ENCODE data around the gene THBS2.
"Not testable (repeated sequence)": the region's sequence is repeated elsewhere in the genome, so short reads cannot be mapped to it uniquely, and the experiment has no call there.

- not testable (repeated sequence) for TF ChIP-seq CTCF (conservative IDR thresholded peaks at IDR 0.05); EZH2 (IDR thresholded peaks at IDR 0.05; ENCODE audit: low read depth)
Observed at GRCh38 chr6:169262602-169263001, 9.0 kb upstream of the THBS2 start.
